AG04450 (cell line): ENCODE results near the gene MYRFL. TPM values are rescaled to one million over a fixed set of nuclear protein-coding genes. Genes with fewer than 3 reads are reported as not detected.
A peak's percentile ranks its signal among the peaks of the same experiment; 100 is the strongest.

Experiments
- CTCF ChIA-PET: fragments of 300-600, 350-600 bp; formaldehyde crosslinking; extraction: SDS; loops from one replicate; lab custom pipeline; 2022; ENCODE audit warnings: antibody characterized with exemption, inconsistent platforms; lab: Charles Lee
- POLR2A ChIA-PET: fragments of 350-600 bp; formaldehyde crosslinking; extraction: SDS; loops from one replicate; lab custom pipeline; 2021; ENCODE audit warnings: antibody characterized with exemption, inconsistent platforms; lab: Yijun Ruan, JAX
- DNase-seq: peaks from one replicate; pipeline ENCODE4 v3.0.0-alpha.2; 2011; ENCODE audit warnings: low read depth, low spot score
- H3K27ac ChIP-seq: one replicate; pipeline ENCODE4 v1.5.1; 2012; ENCODE audit warnings: low read depth, low read length, control low read depth
- H3K27me3 ChIP-seq: one replicate; pipeline ENCODE4 v1.6.0; 2012; ENCODE audit warnings: low read length; ENCODE audit not compliant: control insufficient read depth, insufficient read depth
- H3K4me3 ChIP-seq: 2 replicates; pipeline ENCODE4 v1.5.1; 2011; ENCODE audit warnings: mild to moderate bottlenecking, low read depth, low read length, control low read depth
- H3K9me3 ChIP-seq: 2 replicates; pipeline ENCODE4 v1.5.1; 2012; ENCODE audit warnings: low read length; ENCODE audit not compliant: control insufficient read depth, insufficient read depth
- CTCF ChIP-seq: IDR thresholded peaks from 2 replicates; pipeline ENCODE4 v1.5.1; 2011; ENCODE audit warnings: low read depth, low read length, control low read depth, inconsistent platforms
- polyA plus RNA-seq: library from polyadenylated mRNA; depleted of rRNA; stranded (reverse); fragments of >200 nt; gene quantifications from 2 replicates; pipeline ENCODE4 v1.2.3, GENCODE V29; 2011

The MYRFL gene
- polyA plus RNA-seq, 1 experiment = not detected

- no peak for TF ChIP-seq CTCF
- CTCF ChIA-PET = no interaction called here
- Histone ChIP-seq H3K27me3 (no peaks in the 10 kb centered on the region), H3K27ac (no peak overlapping the region), H3K4me3 (no peak overlapping the region), H3K9me3 (no peaks in the 10 kb centered on the region; the same call in 1 of the 2 replicates)
- no peak for DNase-seq
- POLR2A ChIA-PET = no interaction called here
Measured at GRCh38 chr12:69951108-69951507, 126.1 kb downstream of the MYRFL start.

- POLR2A ChIA-PET = no interaction called here
Measured at GRCh38 chr12:69952890-69953289, 127.9 kb downstream of the MYRFL start.

GRCh38 chr12:69961246-69961645 lies 136.2 kb downstream of the MYRFL start:
- ChIA-PET POLR2A (no interaction called here), CTCF (no interaction called here)
- H3K4me3 ChIP-seq = no peak overlapping the region
- TF ChIP-seq CTCF = no peak
- DNase-seq = no peak
- no peak overlapping the region for H3K27ac ChIP-seq
- H3K27me3 ChIP-seq = no peaks in the 10 kb centered on the region
- no peaks in the 10 kb centered on the region for H3K9me3 ChIP-seq

More at GRCh38 chr12:69952890-69953289, 127.9 kb downstream of the MYRFL start:
- Histone ChIP-seq H3K9me3 (no peaks in the 10 kb centered on the region; the same call in 1 of the 2 replicates), H3K4me3 (no peak overlapping the region), H3K27ac (no peak overlapping the region), H3K27me3 (no peaks in the 10 kb centered on the region)
- CTCF ChIA-PET = no interaction called here
- DNase-seq = no peak
- TF ChIP-seq CTCF = no peak

GRCh38 chr12:69966409-69966808 lies 141.4 kb downstream of the MYRFL start:
- Histone ChIP-seq H3K9me3 (no peaks in the 10 kb centered on the region), H3K4me3 (no peak overlapping the region), H3K27ac (peak overlapping the region; percentile 4), H3K27me3 (no peaks in the 10 kb centered on the region)
- no peak for DNase-seq
- TF ChIP-seq CTCF = no peak
- ChIA-PET POLR2A (no interaction called here), CTCF (no interaction called here)

- Histone ChIP-seq H3K27ac (no peak overlapping the region), H3K4me3 (no peak overlapping the region), H3K27me3 (no peaks in the 10 kb centered on the region), H3K9me3 (no peaks in the 10 kb centered on the region)
- POLR2A ChIA-PET = no interaction called here
- TF ChIP-seq CTCF = no peak
- no peak for DNase-seq
- CTCF ChIA-PET = no interaction called here
Measured at GRCh38 chr12:69966839-69967238, 141.8 kb downstream of the MYRFL start.
